ENCODE data around the gene CASD1.

Gene CASD1

GRCh38 chr7:94513565-94513860 lies 3.9 kb downstream of the CASD1 start:
- DNase-seq, result no peak

GRCh38 chr7:94514140-94514889 lies 4.7 kb downstream of the CASD1 start:
- no peak for DNase-seq

GRCh38 chr7:94514917-94515316 lies 5.3 kb downstream of the CASD1 start:
- no peak for DNase-seq

- DNase-seq, result no peak
Observed at GRCh38 chr7:94525923-94526322, 16.3 kb downstream of the CASD1 start.

- DNase-seq, result no peak
Observed at GRCh38 chr7:94529516-94529915, 19.9 kb downstream of the CASD1 start.

- no peak for DNase-seq
Observed at GRCh38 chr7:94530109-94530508, 20.5 kb downstream of the CASD1 start.

- no peak for DNase-seq
Observed at GRCh38 chr7:94532676-94533075, 23.1 kb downstream of the CASD1 start.

- DNase-seq, result no peak
Observed at GRCh38 chr7:94540428-94540827, 30.8 kb downstream of the CASD1 start.

- no peak for DNase-seq
Observed at GRCh38 chr7:94547126-94547525, 37.5 kb downstream of the CASD1 start.

- DNase-seq, result no peak
Observed at GRCh38 chr7:94556028-94556427, 46.4 kb downstream of the CASD1 start.

- DNase-seq, result no peak
Observed at GRCh38 chr7:94557215-94557614, 47.6 kb downstream of the CASD1 start.

- DNase-seq, result no peak
Observed at GRCh38 chr7:94559972-94560371, 50.4 kb downstream of the CASD1 start.

- DNase-seq, result peak in 1 of 2 experiments; percentile 26
Observed at GRCh38 chr7:94561841-94562514, 52.4 kb downstream of the CASD1 start.

- DNase-seq, result peak in 1 of 2 experiments; percentile 3
Observed at GRCh38 chr7:94562525-94562924, 52.9 kb downstream of the CASD1 start.

GRCh38 chr7:94565247-94565894 lies 55.8 kb downstream of the CASD1 start:
- DNase-seq, result no peak

- no peak for DNase-seq
Observed at GRCh38 chr7:94567396-94567795, 57.8 kb downstream of the CASD1 start.

GRCh38 chr7:94571816-94572215 lies 62.2 kb downstream of the CASD1 start:
- DNase-seq, result no peak

GRCh38 chr7:94575646-94576045 lies 66.0 kb downstream of the CASD1 start:
- DNase-seq, result no peak

GRCh38 chr7:94576316-94576715 lies 66.7 kb downstream of the CASD1 start:
- no peak for DNase-seq

GRCh38 chr7:94577357-94577756 lies 67.7 kb downstream of the CASD1 start:
- no peak for DNase-seq

- DNase-seq, result no peak
Observed at GRCh38 chr7:94578614-94579013, 69.0 kb downstream of the CASD1 start.

GRCh38 chr7:94579470-94579869 lies 69.9 kb downstream of the CASD1 start:
- DNase-seq, result no peak

GRCh38 chr7:94580601-94581000 lies 71.0 kb downstream of the CASD1 start:
- DNase-seq, result peak in 1 of 2 experiments; percentile 14

- DNase-seq, result no peak
Observed at GRCh38 chr7:94584113-94584512, 74.5 kb downstream of the CASD1 start.

All from SW 1271 (cell line).